ENCODE data around the gene UBE2D3.
"Not testable (repeated sequence)": the region's sequence is repeated elsewhere in the genome, so short reads cannot be mapped to it uniquely, and the experiment has no call there.

Gene UBE2D3

DNA sequence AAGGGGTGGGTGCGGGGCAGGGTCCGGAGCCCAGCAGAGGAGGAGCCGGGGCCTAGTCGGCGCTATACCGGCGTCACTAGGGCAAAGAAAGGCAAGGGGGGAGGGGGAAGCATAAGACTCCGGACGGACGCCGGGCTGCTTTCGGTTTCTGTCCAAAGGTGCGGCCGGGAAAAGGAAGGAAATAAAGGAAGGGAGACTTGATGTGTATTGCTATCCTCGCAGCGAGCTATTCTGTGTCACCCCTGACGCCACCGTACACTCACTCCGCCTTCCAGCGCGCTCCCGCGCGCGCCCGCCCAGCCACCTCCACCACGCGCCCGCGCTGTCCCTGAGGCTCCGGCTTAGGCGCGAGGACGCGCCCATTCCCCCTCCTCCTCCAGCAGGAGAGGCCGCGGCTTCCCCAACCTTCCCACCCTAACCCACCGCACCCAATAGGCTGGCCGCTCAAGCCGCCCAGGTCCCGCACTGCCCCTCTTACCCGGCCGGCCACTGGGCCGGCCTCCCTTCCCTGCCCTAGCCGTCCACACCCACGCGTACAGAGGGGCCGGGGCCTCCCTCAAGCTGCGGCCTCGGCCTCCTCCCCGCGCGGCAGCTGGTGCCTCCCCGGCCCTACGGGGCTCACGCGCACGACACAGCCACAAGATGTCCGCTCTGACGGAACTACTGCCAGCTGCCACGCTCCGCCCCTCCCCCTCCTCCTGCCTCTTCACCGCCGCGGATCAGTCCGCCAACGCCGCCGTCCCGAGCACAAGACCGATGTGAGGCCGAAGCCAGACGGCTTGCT lies at the start of gene UBE2D3:
Gene UBE2D3 (minus strand): TSS at position 662 of the 784 bp plus-strand sequence. CDS start 1,043 bp downstream, outside the sequence.
- intact Hi-C loops (cut with DNase I): loop anchor here (2.0 to 5.0 kb wide), 3 partner anchors 42 to 325 kb away; partner anchors contain the start of genes CISD2, MANBA and NFKB1

DNA sequence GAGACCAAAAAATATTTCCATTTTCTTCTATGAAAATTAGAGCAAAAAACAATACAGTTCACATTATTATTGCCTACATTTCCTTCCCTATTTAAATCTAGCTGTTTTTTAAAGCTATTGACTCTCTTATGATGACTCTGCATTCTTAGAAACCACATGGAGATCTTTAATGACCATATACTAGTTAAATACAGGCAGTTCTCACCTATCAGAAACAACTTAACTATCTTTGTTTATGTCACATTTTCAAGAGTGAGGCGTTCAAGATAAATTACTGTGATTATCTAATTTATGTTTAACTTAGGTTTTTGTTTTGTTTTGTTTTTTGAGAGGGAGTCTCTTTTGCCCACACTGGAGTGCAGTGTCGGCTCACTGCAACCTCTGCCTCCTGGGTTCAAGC lies 44.4 kb upstream of the UBE2D3 start:
- no peak for DNase-seq
- intact Hi-C loops (cut with DNase I): loop anchor here (10.0 kb wide), 1 partner anchor 133 kb away; no protein-coding TSS in a partner anchor

More for the DNA sequence above, at the start of gene UBE2D3:
- peak; percentile 79 to 96 (median 91) for DNase-seq

DNA sequence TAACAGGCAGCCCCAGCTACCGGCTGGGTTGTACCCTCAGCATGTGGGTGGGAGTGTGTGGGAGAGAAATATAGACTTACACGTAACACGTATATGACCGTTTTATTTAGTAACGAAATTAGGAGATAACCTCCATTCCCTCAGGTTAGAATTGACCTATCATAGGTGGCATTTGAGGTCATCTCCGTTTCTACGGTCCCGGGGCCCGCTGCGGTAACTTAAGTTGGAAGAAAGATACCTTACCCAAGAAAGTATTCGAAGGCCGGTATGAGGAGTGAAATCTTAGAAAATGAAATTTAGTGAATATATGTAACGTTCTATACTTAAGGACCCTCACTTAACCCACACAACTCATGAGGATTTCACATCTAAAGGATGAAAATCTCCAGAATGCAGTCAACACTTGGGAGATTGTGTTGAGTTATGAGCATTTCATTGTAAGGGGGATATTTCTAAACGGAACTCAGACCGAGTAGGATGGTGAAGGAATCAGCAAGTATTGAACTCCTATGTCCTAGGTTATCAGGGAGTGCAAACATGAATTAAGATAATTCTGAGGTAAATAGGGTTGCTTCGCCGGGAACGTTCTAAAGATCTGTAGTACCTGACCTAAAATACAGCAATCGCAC lies 42.3 kb upstream of the UBE2D3 start:
- intact Hi-C loops (cut with DNase I): loop anchor here (2.0 to 10.0 kb wide), 2 partner anchors 43 to 135 kb away; partner anchors contain the start of gene UBE2D3
- peak in 9 of 42 donors; percentile 4 to 42 (median 15) for DNase-seq

DNA sequence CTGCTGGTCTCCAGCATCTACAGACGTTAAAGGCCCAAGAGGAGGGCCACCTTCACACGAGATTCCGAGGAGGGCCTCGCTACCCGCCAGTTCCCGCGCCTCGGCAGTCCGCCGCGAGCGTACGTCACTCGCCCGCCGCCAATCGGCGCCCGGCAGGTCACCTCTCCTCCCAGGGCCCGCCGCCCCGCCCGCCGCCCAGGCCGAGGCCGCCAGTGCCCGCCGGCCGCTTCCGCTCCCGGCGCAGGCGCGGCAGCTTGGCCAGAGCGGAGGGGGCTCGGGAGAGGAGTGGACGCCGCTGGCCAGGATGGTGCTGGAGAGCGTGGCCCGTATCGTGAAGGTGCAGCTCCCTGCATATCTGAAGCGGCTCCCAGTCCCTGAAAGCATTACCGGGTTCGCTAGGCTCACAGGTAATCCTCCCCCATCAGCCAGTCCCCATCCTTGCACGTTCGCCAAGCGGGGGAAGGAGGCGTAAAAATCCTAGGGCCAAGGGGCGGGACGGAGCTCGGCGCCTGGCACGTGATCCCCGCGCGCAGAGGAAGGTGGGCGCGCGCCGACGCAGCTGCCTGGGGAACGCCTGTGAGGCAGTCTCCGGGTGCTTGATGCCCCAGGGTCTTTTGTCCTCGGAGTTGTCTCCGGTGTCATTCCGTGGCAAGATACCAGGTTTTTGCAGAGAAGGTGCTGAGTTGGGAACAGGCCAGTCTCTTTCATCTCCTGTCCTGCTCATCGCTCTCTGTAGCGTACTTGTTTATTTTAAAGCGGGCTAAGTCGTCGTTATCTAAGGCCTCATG lies 41.6 kb upstream of the UBE2D3 start, which contains the start of gene CISD2:
Gene CISD2 (plus strand): TSS at position 212 of the 788 bp plus-strand sequence. CDS start 93 bp downstream, at position 305.
- DNase-seq: peak; percentile 79 to 97 (median 94)
- intact Hi-C loops (cut with DNase I): loop anchor here (2.0 kb wide), 1 partner anchor 42 kb away; the partner anchor contains the start of gene UBE2D3

DNA sequence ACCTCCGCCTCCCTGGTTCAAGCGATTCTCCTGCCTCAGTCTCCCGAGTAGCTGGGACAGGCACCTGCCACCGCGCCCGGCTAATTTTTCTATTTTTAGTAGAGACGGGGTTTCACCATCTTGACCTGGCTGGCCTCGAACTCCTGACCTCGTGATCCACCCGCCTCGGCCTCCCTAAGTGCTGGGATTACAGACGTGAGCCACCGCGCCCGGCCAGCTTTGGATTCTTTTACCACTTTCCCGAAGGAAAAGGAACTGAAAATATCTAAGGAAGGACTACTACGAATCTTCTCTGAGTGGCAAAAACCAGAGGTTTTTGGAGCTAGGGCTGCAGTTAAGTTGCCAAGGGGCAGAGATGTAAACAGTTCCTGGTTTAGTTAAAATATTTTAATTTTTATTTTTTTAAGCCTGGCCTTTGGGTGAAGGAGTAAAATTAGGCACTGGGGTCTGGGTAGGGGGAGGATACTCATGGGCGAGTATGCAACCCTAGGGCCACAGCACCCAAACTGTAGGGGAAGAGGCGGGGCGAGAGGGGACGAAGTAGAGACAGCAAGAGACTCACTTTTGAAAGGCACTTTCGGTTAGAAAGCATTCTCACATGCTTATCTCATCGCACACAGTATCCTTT lies 40.9 kb upstream of the UBE2D3 start:
- intact Hi-C loops (cut with DNase I): loop anchor here (2.0 kb wide), 1 partner anchor 41 kb away; the partner anchor contains the start of gene UBE2D3
- DNase-seq: peak in 12 of 42 donors; percentile 2 to 35 (median 16)

DNA sequence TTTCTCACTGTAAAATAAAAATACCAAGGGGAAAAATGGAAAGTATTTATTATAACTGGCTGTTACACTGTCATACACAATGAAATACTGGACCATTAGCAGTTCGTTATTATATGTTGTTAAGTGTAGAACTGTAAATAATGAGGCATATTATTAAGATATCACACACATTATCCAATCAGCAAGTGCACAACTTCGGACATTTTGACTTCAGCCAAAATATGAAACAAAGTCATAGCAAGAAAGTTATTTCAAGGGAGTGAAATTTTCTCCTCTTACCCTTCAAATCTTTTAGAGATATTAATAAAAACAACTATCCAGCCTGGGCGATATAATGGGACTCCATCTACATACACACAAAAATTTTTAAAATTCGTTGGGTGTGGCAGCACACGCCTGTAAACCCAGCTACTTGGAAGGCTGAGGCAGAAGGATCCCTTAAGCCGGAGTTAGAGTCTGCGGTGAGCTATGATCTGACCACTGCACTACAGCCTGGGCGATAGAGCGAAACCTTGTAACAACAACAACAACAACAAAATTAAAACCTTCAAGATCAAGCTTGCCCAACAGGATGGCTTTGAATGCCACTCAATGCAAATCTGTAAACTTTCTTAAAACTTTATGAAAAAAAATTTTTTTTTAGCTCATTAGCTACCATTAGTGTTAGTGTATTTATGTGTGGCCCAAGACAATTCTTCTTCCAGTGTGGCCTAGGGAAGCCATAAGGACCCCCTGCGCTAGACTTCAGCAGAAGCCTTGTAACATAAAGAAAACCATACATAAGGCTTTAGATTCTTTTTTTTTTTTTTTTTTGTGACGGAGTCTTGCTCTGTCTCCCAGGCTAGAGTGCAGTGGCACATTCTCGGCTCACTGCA lies 40.2 kb upstream of the UBE2D3 start:
- intact Hi-C loops (cut with DNase I): loop anchor here (2.0 kb wide), 1 partner anchor 41 kb away; the partner anchor contains the start of gene UBE2D3
- DNase-seq: no peak

DNA sequence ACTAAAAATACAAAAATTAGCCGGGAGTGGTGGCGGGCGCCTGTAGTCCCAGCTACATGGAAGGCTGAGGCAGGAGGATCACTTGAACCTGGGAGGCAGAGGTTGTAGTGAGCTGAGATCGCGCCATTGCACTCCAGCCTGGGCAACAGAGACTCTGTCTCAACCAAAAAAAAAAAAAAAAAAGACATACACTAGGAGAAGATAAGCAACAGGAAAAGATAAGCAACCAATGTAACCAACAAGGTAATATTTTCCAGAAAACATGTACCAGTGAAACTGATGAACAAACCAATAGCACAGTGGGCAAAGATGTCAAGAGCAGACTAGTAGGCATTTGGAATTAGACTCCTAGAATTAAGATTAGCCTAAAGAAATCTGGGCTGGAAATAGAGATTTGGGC lies 38.0 kb upstream of the UBE2D3 start:
- intact Hi-C loops (cut with DNase I); DNase-seq: not testable (repeated sequence)

DNA sequence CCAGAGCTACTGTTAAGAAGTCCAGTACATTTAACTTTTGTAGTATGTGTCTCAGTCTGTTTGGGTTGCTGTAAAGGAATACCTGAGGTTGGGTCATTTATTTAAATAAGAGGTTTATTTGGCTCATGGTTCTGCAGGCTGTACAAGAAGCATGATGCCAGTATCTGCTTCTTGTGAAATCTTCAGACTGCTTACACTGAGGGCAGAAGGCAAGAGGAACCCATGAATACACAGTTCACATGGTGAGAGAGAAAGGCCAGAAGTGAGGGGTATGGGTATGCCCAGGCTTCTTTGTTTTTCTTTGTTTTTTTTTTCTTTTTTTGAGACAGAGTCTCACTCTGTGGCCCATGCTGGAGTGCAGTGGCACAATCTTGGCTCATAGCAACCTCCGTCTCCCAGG lies 35.4 kb upstream of the UBE2D3 start:
- intact Hi-C loops (cut with DNase I): no loop called here
- DNase-seq: no peak

DNA sequence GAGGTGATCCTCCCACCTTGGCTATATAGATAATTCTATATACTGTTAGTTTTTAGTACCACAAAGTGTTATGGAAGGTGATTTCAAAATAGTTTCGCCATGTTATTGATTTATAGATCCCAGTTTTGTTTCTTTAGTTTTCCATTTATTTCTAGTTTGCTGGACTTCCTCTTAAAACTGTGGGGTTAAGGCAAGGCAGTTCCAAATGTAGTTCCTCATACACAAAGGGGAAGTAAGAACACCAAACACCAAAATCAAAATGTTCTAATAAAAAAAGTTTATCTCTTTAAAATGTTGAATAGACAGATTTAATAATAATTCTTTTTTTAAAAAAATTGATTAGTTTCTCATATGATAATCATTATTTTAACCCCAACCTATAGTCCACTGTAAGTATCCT lies 34.7 kb upstream of the UBE2D3 start:
- intact Hi-C loops (cut with DNase I): no loop called here

DNA sequence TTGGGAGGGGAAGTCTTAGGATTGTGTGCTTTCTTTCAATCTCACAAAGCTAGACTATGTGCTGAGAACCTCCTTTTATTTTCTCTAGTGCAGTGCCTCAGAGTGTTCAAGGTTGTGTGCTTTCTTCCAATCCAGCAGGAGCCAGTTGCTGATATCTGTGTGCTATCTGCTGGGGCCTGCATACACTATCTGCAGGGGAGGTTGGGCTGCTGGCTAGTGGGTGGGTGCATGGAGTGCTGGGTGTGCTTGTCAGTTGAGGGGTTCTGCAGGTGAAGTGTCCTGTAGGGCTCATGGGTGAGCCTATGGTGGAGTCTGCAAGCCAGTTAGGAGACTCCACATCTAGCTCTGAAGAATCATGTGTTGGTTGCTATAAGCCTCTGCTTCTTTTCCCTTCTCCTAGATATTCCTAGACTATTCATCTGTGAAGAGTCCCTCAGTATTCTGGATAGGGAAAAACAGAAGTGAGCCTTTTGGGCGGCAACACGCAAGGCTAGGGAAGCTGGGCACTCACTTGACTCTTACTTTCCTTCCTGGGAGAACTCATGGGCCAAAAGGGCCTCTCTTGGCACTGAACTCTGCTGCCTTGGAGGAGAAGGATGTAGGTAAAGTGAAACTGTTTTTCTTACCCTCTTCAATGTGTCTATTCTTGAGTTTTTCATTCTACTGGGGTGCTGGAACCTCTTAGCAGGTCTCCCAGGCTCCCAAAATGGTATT lies 33.4 kb upstream of the UBE2D3 start:
- intact Hi-C loops (cut with DNase I): no loop called here
- no peak for DNase-seq

More for the DNA sequence above, 34.7 kb upstream of the UBE2D3 start:
- DNase-seq: no peak

DNA sequence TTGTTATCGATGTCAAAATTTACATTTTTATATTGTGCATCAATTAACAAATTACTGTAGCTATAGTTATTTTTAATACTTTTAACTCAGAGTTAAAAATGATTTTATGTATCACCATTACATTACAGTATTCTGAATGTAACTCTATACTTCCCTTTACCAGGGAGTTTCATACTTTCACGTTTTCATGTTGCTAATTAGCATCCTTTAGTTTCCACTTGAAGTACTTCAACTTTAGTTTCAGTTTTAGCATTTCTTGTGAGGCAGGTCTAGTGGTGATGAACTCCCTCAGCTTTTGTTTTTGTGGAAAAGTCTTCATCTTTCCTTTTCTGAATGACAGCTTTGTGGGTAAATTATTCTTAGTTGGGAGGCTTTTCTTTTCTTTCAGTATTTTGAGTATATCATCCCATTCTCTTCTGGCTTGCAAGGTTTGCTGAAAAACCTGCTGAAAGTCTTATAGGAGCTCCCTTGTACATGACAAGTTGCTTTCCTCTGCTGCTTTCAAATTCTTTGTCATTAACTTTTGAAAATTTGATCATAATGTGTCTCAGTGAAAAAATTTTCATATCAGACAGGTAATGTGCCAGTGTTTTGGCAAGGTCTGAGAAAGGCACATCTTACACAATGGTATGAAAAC lies 31.6 kb upstream of the UBE2D3 start:
- intact Hi-C loops (cut with DNase I): no loop called here
- no peak for DNase-seq

DNA sequence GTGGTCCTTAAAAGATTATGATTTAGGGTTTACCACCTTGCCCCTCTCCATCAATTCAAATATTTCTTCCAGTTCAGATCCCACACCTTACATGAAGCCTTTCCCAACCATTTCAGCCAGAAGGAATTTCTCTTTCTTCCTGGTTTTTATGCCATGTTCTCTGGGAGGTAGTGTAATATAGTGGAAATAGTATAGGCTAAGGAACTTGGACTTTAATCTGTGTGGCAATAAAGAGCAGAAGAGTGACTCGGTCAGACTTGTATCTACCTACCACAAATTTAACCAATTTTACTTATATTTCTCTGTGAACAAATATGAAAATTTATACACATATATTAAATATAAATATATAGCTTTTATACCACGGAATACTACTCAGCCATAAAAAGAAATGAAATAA lies 23.0 kb upstream of the UBE2D3 start:
- intact Hi-C loops (cut with DNase I): no loop called here
- no peak for DNase-seq

DNA sequence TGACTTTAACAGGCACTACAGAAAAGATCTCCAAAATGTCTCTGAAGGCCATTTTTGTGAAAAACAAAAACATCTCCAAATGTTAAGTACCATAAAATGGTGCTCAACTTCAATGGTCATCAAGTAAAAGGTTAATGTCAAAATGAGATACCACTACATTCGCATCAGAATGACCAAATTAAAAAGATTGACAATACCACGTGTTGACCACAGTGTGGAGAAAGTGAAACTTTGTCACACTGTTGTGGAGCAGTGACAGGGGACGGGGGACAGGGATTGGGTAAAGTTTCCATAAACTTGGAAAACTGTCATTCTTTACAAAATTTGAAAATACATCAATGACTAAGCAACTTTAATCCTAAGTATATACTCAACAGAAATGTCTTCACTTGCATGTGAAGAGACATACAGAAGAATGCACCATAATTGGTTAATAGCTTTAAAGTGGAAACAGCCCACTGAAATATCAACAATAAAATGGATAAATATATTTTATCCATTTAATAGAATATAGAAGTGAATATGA lies 22.3 kb upstream of the UBE2D3 start:
- intact Hi-C loops (cut with DNase I): no loop called here
- no peak for DNase-seq

DNA sequence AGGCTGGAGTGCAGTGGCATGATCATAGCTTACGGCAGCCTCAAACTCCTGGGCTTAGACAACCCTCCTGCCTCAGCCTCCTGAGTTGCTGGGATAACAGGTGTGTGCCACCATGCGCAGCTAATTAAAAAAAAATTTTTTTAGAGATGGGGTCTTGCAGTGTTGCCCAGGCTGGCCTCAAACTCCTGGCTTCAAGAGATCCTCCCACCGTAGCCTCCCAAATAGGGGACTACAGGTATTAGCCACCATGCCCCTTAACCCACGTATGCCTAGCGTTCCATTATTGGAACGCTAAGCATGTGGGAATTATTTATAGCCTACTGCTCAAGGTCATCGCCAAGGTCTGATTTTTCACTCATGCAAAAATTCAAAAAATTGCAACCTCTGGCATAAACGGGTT lies 20.3 kb upstream of the UBE2D3 start:
- intact Hi-C loops (cut with DNase I): no loop called here
- no peak for DNase-seq

DNA sequence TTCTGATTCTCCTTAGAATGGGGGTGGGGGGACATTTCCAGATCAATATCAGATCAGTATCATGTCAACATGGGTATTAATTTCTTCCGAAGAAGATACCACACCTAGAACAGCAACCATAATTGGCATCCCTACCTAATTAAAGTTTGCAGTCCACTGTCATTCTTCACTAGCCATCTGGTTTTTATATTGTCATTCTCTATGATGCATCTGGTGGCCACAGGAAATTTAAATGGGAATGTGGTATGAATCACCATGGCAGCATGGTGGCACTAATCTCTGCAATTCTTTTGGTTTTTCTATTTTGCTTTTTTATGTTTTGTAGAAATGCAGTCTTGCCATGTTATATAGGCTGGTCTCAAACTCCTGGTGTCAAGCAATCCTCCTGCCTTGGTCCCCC lies 16.6 kb upstream of the UBE2D3 start:
- DNase-seq: no peak
- intact Hi-C loops (cut with DNase I): no loop called here

DNA sequence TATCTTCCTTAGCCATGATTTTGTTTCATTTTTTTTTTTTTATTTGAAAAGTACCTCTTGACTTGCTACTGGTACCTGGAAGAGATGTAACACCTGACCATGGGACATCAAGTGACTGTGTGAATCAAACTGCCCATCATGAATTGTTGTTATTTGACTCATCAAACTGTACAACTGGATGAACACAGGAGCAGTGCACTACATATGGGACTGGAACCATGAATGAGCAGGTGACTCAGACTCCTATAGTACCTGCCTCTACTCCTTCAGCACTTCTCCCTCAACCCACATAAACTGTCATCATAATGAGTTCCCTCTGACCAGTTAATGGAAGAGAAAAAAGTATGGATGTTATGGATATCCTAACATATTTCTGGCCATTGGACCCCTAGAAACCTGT lies 15.9 kb upstream of the UBE2D3 start:
- intact Hi-C loops (cut with DNase I): no loop called here
- DNase-seq: no peak

Measured in head of caudate nucleus (tissue), 42 donors.